Measurements from ENCODE around the gene WDR86. TPM values are rescaled to one million over a fixed set of nuclear protein-coding genes. Genes with fewer than 3 reads are reported as not detected.

Gene WDR86
- total RNA-seq, 1 experiment from 2014 or later, result 8.1 TPM

DNA sequence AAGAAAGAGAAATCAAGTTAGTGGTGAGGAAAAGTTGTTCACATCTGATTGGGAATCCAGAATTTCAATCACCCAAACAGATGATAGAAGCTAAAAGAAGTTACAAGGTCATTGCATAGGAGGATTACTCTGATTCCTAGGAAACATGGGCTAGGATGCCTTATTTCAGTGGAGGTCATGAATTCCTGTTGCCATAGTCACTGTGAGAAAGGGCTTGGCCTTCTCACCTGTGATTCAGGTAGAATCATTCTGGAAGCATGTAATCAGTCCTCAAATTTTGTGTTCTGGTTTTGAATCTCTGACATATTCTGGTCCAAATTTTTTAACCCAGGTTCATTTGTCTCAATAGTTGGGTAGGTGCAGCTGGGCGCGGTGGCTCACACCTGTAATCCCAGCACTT, 72.5 kb downstream of the WDR86 start:
- no peak overlapping the region for H2BK20ac ChIP-seq (ENCODE audit: low read depth, low read length, poor library complexity, severe bottlenecking)
- H2AK5ac ChIP-seq (ENCODE audit: insufficient read length, low read length), result no peak overlapping the region
- TF ChIP-seq, protein P1, sequence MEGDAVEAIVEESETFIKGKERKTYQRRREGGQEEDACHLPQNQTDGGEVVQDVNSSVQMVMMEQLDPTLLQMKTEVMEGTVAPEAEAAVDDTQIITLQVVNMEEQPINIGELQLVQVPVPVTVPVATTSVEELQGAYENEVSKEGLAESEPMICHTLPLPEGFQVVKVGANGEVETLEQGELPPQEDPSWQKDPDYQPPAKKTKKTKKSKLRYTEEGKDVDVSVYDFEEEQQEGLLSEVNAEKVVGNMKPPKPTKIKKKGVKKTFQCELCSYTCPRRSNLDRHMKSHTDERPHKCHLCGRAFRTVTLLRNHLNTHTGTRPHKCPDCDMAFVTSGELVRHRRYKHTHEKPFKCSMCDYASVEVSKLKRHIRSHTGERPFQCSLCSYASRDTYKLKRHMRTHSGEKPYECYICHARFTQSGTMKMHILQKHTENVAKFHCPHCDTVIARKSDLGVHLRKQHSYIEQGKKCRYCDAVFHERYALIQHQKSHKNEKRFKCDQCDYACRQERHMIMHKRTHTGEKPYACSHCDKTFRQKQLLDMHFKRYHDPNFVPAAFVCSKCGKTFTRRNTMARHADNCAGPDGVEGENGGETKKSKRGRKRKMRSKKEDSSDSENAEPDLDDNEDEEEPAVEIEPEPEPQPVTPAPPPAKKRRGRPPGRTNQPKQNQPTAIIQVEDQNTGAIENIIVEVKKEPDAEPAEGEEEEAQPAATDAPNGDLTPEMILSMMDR (conservative IDR thresholded peaks at IDR 0.05), result no peak
- H3K27me3 ChIP-seq (ENCODE audit: insufficient read depth, low read length), result peaks cover 2% of the 10 kb centered on the region; the same call in 1 of the 2 replicates
- peaks cover 5% of the 10 kb centered on the region for H3K27me3 Mint-ChIP-seq (ENCODE audit: low read depth)
- no peak overlapping the region for H2BK15ac ChIP-seq (ENCODE audit: low read depth, low read length)
- no peak overlapping the region for H2BK5ac ChIP-seq (ENCODE audit: insufficient read length, low read length)
- no peak overlapping the region for H3K4ac ChIP-seq (ENCODE audit: low read depth, low read length)
- no peaks in the 10 kb centered on the region for H4K20me1 ChIP-seq (ENCODE audit: control insufficient read depth, insufficient read depth, insufficient read length)
- H3K4me2 ChIP-seq (ENCODE audit: insufficient read depth, insufficient read length, low read length), result no peak overlapping the region
- peaks cover 3 to 6% of the 10 kb centered on the region in 2 experiments for H3K4me1 Mint-ChIP-seq
- no peak overlapping the region for H3K23ac ChIP-seq (ENCODE audit: insufficient read length, low read depth, low read length)
- H3K27ac Mint-ChIP-seq, result no peak overlapping the region
- H3K9ac ChIP-seq (ENCODE audit: extremely low read depth, insufficient read length, low read length), result no peak overlapping the region
- H2BK12ac ChIP-seq (ENCODE audit: insufficient read length, low read depth, low read length), result no peak overlapping the region
- H3K9me3 ChIP-seq (ENCODE audit: control insufficient read depth, low read depth, low read length), result no peaks in the 10 kb centered on the region
- no peaks in the 10 kb centered on the region for H3K23me2 ChIP-seq (ENCODE audit: insufficient read length, low read depth, low read length, poor library complexity, severe bottlenecking)
- no peak overlapping the region for H4K8ac ChIP-seq (replicated peaks; ENCODE audit: insufficient read length, low read depth, low read length)
- H4K5ac ChIP-seq (ENCODE audit: insufficient read length, low read depth, low read length), result no peak overlapping the region
- H3K27ac ChIP-seq (ENCODE audit: insufficient read length, low read depth, low read length), result no peak overlapping the region
- no peak overlapping the region for H2BK120ac ChIP-seq (ENCODE audit: low read depth, low read length, poor library complexity, severe bottlenecking)
- no peak for DNase-seq
- no peak overlapping the region for H4K91ac ChIP-seq (ENCODE audit: insufficient read length, low read depth, low read length)
- no peaks in the 10 kb centered on the region for H3K79me2 ChIP-seq (ENCODE audit: insufficient read depth, low read length)
- H3K4me1 ChIP-seq (ENCODE audit: insufficient read depth, low read length), result 0 out of 2 replicates have a peak, but pooled peaks cover 2% of the 10 kb centered on the region
- H3K79me1 ChIP-seq (ENCODE audit: insufficient read depth, low read depth, low read length, poor library complexity, severe bottlenecking), result no peaks in the 10 kb centered on the region
- H3K18ac ChIP-seq (ENCODE audit: insufficient read length, low read depth, low read length), result no peak overlapping the region
- peaks cover 0 to 2% of the 10 kb centered on the region in 2 experiments; a peak in 2 of 5 replicates for H3K9me3 Mint-ChIP-seq
- no peak overlapping the region for H3K56ac ChIP-seq (ENCODE audit: insufficient read length, low read depth, low read length)
- no peak overlapping the region for H3K14ac ChIP-seq (ENCODE audit: insufficient read depth, low read length)
- WGBS (ENCODE audit: extremely low coverage, insufficient read length, low lambda C conversion rate), result no CpG with 5 or more reads among the region's 2 CpGs
- H2AFZ ChIP-seq (ENCODE audit: low read length), result no peak overlapping the region
- no peak overlapping the region for H3K4me3 Mint-ChIP-seq
- no peak overlapping the region for H3T11ph ChIP-seq (ENCODE audit: low read length)
- no peaks in the 10 kb centered on the region for H3K36me3 Mint-ChIP-seq (ENCODE audit: insufficient read depth in 1 of 3, low read depth in 3 of 3)
